Parathyroid adenoma (tissue), 2 donors: ENCODE data around the gene PAFAH2.

Source experiments
- H2AFZ ChIP-seq: fragments of 300-600 bp; sonication (generic); one replicate; pipeline ENCODE4 v1.7.0; 2017; ENCODE audit warnings: antibody characterized with exemption, mild to moderate bottlenecking
- H3K27ac ChIP-seq: fragments of 300-600 bp; sonication (generic); one replicate; pipeline ENCODE4 v1.7.0; 2017
- H3K27me3 ChIP-seq: fragments of 300-600 bp; sonication (generic); one replicate; pipeline ENCODE4 v1.7.0; 2017; ENCODE audit warnings: low read length; ENCODE audit not compliant: control insufficient read depth, insufficient read depth
- H3K36me3 ChIP-seq: fragments of 300-600 bp; sonication (generic); one replicate; pipeline ENCODE4 v1.7.0; 2017; ENCODE audit warnings: low read length; ENCODE audit not compliant: control insufficient read depth, insufficient read depth
- H3K4me1 ChIP-seq: fragments of 300-600 bp; sonication (generic); one replicate; pipeline ENCODE4 v1.7.0; 2017; ENCODE audit warnings: control low read depth
- H3K4me2 ChIP-seq: fragments of 300-600 bp; sonication (generic); one replicate; pipeline ENCODE4 v1.7.0; 2017; ENCODE audit warnings: low read length
- H3K4me3 ChIP-seq: fragments of 300-600 bp; sonication (generic); one replicate; pipeline ENCODE4 v1.7.0; 2017; ENCODE audit warnings: low read depth, low read length
- H3K79me2 ChIP-seq: fragments of 300-600 bp; sonication (generic); one replicate; pipeline ENCODE4 v1.7.0; 2017; ENCODE audit warnings: control low read depth
- H3K9ac ChIP-seq: fragments of 300-600 bp; sonication (generic); one replicate; pipeline ENCODE4 v1.7.0; 2017; ENCODE audit warnings: mild to moderate bottlenecking
- H3K9me3 ChIP-seq: fragments of 300-600 bp; sonication (generic); one replicate; pipeline ENCODE4 v1.7.0; 2017; ENCODE audit warnings: low read length; ENCODE audit not compliant: control insufficient read depth
- TF ChIP-seq, protein P1 (sequence below): fragments of 300-600 bp; sonication (generic); IDR thresholded peaks from one replicate; pipeline ENCODE4 v1.7.0; 2017; ENCODE audit warnings: antibody characterized with exemption, mild to moderate bottlenecking
- donor health status: primary hyperparathyroidism.

Gene PAFAH2

DNA sequence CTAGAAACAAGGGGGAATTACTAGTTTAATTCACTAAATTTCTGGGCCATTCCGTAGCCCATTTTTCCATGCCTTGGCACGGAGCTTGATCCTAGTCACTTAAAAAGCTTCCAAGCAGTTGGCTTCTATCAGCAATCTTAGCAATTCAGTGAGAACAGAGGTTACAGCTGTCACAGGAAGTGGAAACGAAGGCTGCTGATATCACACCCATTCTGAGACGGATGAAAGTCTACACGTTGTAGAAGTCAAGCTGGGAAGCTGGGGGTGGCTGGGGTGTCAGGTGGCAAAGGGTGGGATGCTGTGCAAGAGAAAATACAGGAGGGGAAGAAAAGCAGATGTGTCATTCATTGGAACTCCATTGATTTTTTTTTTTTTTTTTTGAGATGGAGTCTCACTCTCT lies 79.9 kb downstream of the PAFAH2 start:
- no peaks in the 10 kb centered on the region for H3K36me3 ChIP-seq
- H2AFZ ChIP-seq, result no peak overlapping the region
- no peak overlapping the region for H3K9ac ChIP-seq
- no peaks in the 10 kb centered on the region for H3K27me3 ChIP-seq
- H3K9me3 ChIP-seq, result no peaks in the 10 kb centered on the region
- no peak overlapping the region for H3K4me3 ChIP-seq
- TF ChIP-seq, protein P1, sequence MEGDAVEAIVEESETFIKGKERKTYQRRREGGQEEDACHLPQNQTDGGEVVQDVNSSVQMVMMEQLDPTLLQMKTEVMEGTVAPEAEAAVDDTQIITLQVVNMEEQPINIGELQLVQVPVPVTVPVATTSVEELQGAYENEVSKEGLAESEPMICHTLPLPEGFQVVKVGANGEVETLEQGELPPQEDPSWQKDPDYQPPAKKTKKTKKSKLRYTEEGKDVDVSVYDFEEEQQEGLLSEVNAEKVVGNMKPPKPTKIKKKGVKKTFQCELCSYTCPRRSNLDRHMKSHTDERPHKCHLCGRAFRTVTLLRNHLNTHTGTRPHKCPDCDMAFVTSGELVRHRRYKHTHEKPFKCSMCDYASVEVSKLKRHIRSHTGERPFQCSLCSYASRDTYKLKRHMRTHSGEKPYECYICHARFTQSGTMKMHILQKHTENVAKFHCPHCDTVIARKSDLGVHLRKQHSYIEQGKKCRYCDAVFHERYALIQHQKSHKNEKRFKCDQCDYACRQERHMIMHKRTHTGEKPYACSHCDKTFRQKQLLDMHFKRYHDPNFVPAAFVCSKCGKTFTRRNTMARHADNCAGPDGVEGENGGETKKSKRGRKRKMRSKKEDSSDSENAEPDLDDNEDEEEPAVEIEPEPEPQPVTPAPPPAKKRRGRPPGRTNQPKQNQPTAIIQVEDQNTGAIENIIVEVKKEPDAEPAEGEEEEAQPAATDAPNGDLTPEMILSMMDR, result no peak
- no peak overlapping the region for H3K4me2 ChIP-seq
- no peak overlapping the region for H3K27ac ChIP-seq
- no peaks in the 10 kb centered on the region for H3K79me2 ChIP-seq
- peaks cover 3% of the 10 kb centered on the region for H3K4me1 ChIP-seq

DNA sequence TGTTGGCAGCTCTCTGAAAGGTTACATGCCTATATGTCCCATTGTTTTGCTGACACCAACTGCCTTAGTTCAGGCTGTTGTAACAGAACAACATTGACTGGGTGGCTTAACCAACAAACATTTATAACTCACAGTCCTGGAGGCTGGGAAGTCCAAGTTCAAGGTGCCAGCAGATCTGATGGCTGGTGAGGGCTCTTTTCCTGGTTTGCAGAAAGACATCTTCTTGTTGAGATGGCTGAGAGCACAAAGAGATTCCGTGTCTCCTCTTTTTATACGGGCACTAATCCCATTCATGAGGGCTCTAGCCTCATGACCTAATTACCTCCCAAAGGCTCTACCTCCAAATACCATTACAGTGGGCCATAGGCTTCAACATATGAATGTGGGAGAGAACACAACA lies 81.4 kb downstream of the PAFAH2 start:
- TF ChIP-seq, protein P1, result no peak
- H3K36me3 ChIP-seq, result no peaks in the 10 kb centered on the region
- H2AFZ ChIP-seq, result no peak overlapping the region
- no peak overlapping the region for H3K9ac ChIP-seq
- H3K27me3 ChIP-seq, result no peaks in the 10 kb centered on the region
- no peak overlapping the region for H3K4me3 ChIP-seq
- H3K79me2 ChIP-seq, result no peaks in the 10 kb centered on the region
- H3K4me1 ChIP-seq, result no peaks in the 10 kb centered on the region
- H3K4me2 ChIP-seq, result no peak overlapping the region
- no peak overlapping the region for H3K27ac ChIP-seq
- no peaks in the 10 kb centered on the region for H3K9me3 ChIP-seq

DNA sequence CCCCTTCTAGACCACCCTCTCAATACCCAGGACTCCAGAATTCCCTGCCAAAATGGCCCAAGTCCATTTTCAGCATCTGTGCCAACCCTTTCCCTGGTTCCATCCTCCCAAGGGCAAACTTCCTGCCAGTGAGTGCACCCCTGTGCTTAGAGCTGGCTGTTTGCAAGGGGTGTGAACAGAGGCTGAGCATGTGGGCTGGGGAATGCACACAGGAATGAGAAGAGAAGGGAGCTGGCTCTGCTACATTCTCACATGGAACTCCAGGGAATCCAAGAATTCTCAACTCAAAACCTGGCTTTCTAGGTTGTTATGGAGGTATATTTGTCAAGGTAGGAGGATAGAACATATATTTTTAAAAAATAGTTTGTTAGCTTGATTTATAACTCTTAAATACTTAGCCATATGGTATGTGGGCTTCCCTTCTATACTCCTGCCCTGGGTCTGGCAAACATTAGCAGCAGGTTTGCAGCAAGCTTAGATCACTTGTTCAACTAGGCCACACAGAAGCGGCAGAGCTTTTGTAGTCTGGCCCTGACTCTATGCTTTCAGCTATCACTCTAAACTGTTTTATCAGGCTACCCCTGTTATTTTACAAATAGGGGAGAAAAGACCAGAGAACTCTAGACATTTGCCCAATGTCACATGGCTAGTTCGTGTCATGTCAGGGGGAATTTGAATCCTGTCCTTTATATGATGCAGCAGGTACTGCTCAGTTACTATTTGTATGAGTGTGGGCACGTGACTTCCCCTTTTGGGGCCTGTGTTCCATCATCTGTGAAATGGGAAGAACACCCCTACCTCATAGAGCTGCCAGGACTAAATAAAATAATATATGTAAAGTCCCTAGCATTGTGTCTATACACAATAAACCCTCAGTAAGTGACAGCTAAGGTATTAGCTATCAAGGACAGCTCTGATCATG lies 83.5 kb downstream of the PAFAH2 start:
- H3K27me3 ChIP-seq, result no peaks in the 10 kb centered on the region
- H3K27ac ChIP-seq, result no peak overlapping the region
- no peaks in the 10 kb centered on the region for H3K79me2 ChIP-seq
- no peaks in the 10 kb centered on the region for H3K4me1 ChIP-seq
- H3K9ac ChIP-seq, result no peak overlapping the region
- no peak overlapping the region for H2AFZ ChIP-seq
- no peaks in the 10 kb centered on the region for H3K9me3 ChIP-seq
- no peak overlapping the region for H3K4me3 ChIP-seq
- H3K4me2 ChIP-seq, result no peak overlapping the region
- no peaks in the 10 kb centered on the region for H3K36me3 ChIP-seq
- TF ChIP-seq, protein P1, result no peak

DNA sequence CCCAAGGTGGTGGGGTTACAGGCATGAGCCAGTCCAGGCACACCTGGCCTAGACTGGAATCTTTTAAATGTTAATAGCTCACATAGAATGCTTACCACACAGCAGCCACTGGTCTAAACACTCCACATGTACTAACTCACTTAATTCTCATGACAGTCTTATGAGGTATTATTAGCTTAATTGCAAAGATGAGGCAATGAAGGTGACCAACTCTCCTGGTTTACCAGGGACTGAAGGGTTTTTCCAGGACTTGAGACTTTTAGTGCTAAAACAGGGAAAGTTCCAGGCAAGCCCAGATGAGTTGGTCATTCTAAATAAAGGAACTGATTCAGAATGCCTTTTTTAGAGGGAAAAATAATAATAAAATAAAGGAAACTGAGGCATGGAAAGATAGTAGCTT lies 84.7 kb downstream of the PAFAH2 start:
- Histone ChIP-seq H3K27ac (no peak overlapping the region), H3K4me3 (no peak overlapping the region), H3K36me3 (no peaks in the 10 kb centered on the region), H3K79me2 (no peaks in the 10 kb centered on the region), H3K9me3 (no peaks in the 10 kb centered on the region), H3K4me1 (no peaks in the 10 kb centered on the region), H3K27me3 (no peaks in the 10 kb centered on the region), H3K9ac (no peak overlapping the region), H2AFZ (no peak overlapping the region), H3K4me2 (no peak overlapping the region)
- TF ChIP-seq, protein P1, result no peak
